Neuronal stem cell (in vitro differentiated cells): ENCODE results near the gene ITPK1.

Experiments used
- DNase-seq: peaks from one replicate; pipeline ENCODE4 v3.0.0-alpha.2; 2013; ENCODE audit warnings: low spot score
- H2AFZ ChIP-seq: one replicate; pipeline ENCODE4 v1.6.1; 2013; ENCODE audit warnings: mild to moderate bottlenecking, low read length, inconsistent platforms
- H2AK5ac ChIP-seq: 2 replicates; pipeline ENCODE4 v1.6.1; 2013; ENCODE audit warnings: low read depth, mild to moderate bottlenecking, inconsistent platforms, low read length, moderate library complexity, mixed read lengths
- H2BK120ac ChIP-seq: 2 replicates; pipeline ENCODE4 v1.6.1; 2013; ENCODE audit warnings: low read depth, mild to moderate bottlenecking, inconsistent platforms, low read length, moderate library complexity, mixed read lengths
- H2BK12ac ChIP-seq: one replicate; pipeline ENCODE4 v1.6.1; 2013; ENCODE audit warnings: low read length, inconsistent platforms
- H2BK15ac ChIP-seq: 2 replicates; pipeline ENCODE4 v1.6.1; 2013; ENCODE audit warnings: mild to moderate bottlenecking, low read length, inconsistent platforms, mixed read lengths
- H2BK5ac ChIP-seq: one replicate; pipeline ENCODE4 v1.6.1; 2013; ENCODE audit warnings: inconsistent platforms, mild to moderate bottlenecking, low read length, moderate library complexity
- H3K14ac ChIP-seq: one replicate; pipeline ENCODE4 v1.6.1; 2013; ENCODE audit warnings: low read length, inconsistent platforms
- H3K18ac ChIP-seq: 2 replicates; pipeline ENCODE4 v1.6.1; 2013; ENCODE audit warnings: low read length, inconsistent platforms
- H3K23ac ChIP-seq: 2 replicates; pipeline ENCODE4 v1.6.1; 2013; ENCODE audit warnings: low read depth, mild to moderate bottlenecking, mixed read lengths, low read length, inconsistent platforms; ENCODE audit not compliant: poor library complexity
- H3K27ac ChIP-seq: replicated peaks from 3 replicates; pipeline ENCODE4 v1.5.1; 2013; ENCODE audit warnings: low read length, inconsistent platforms
- H3K27me3 ChIP-seq, 3 experiments: 2 replicates each; pipeline ENCODE4 v1.6.1; 2013; ENCODE audit warnings: low read length in 3 of 3, mild to moderate bottlenecking in 2 of 3, inconsistent platforms in 1 of 3, low read depth in 1 of 3, mixed read lengths in 1 of 3, moderate library complexity in 1 of 3; ENCODE audit not compliant: control insufficient read depth in 3 of 3, insufficient read depth in 3 of 3
- H3K36me3 ChIP-seq, 2 donors: replicated peaks in 1 of 2; 2 replicates each; pipeline ENCODE4 v1.6.1; 2013; ENCODE audit warnings: low read length in 2 of 2; ENCODE audit not compliant: control insufficient read depth in 2 of 2, insufficient read depth in 2 of 2
- H3K4ac ChIP-seq: 2 replicates; pipeline ENCODE4 v1.6.1; 2013; ENCODE audit warnings: inconsistent platforms, mild to moderate bottlenecking, low read length, moderate library complexity
- H3K4me1 ChIP-seq, 2 donors: 1 replicate in 1 of 2; 2 replicates in 1 of 2; pipeline ENCODE4 v1.6.1; 2013; ENCODE audit warnings: low read length in 2 of 2, low read depth in 1 of 2; ENCODE audit not compliant: control insufficient read depth in 2 of 2, insufficient read depth in 1 of 2
- H3K4me2 ChIP-seq: one replicate; pipeline ENCODE4 v1.6.1; 2013; ENCODE audit warnings: mild to moderate bottlenecking, low read length, inconsistent platforms; ENCODE audit not compliant: insufficient read depth, poor library complexity, severe bottlenecking
- H3K4me3 ChIP-seq, 2 donors: 2 replicates each; pipeline ENCODE4 v1.5.1; 2013; ENCODE audit warnings: low read length in 2 of 2, mild to moderate bottlenecking in 2 of 2, inconsistent platforms in 1 of 2, moderate library complexity in 1 of 2
- H3K79me1 ChIP-seq: one replicate; pipeline ENCODE4 v1.6.1; 2013; ENCODE audit warnings: low read depth, mild to moderate bottlenecking, inconsistent platforms, low read length, moderate library complexity
- H3K9ac ChIP-seq: one replicate; pipeline ENCODE4 v1.6.1; 2013; ENCODE audit warnings: mild to moderate bottlenecking, low read depth, low read length, inconsistent platforms; ENCODE audit not compliant: poor library complexity
- H3K9me3 ChIP-seq, 2 donors: replicated peaks in 1 of 2; 2 replicates each; pipeline versions ENCODE3 to v1.6.1; 2013; ENCODE audit warnings: low read length in 2 of 2, mild to moderate bottlenecking in 2 of 2, inconsistent platforms in 1 of 2, low read depth in 1 of 2, mixed read lengths in 1 of 2, moderate library complexity in 1 of 2; ENCODE audit not compliant: control insufficient read depth in 2 of 2, insufficient read depth in 1 of 2
- H4K8ac ChIP-seq: one replicate; pipeline ENCODE4 v1.6.1; 2013; ENCODE audit warnings: low read depth, mild to moderate bottlenecking, inconsistent platforms, low read length, moderate library complexity
- H4K91ac ChIP-seq: one replicate; pipeline ENCODE4 v1.6.1; 2013; ENCODE audit warnings: low read length, low read depth, mild to moderate bottlenecking, inconsistent platforms; ENCODE audit not compliant: poor library complexity
- WGBS, 2 donors: extraction: QIAGEN DNeasy Blood & Tissue Kit; methylation state at CpG; one replicate each; pipeline ENCODE4 v1.1.7; 2013; ENCODE audit warnings: missing lambda C conversion rate in 2 of 2, mixed read lengths in 1 of 2; ENCODE audit not compliant: insufficient read length in 2 of 2, insufficient replicate concordance in 1 of 2; ENCODE audit errors: extremely low coverage in 2 of 2; 5-methylcytosine and 5-hydroxymethylcytosine counted together

The ITPK1 gene

DNA sequence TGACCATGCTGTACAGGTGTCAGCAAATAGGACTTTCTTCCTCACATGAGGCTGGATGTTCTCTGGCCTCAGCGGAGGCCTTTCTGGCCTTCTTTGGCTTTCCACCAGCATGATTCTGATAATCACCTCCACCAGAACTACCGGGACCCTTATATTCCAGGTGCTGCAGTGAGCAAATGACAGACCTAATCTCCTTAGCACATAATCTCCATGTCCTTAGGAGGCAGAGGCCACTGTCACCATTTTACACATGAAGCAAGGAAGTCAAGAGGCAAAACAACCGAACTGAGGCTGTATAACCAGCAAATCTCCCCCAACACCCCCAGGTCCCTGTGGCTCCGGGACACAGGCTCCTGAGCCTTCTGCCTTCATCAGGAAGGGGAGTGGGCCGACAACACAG, 91.2 kb downstream of the ITPK1 start:
- no peak overlapping the region for H3K27ac ChIP-seq
- H3K4ac ChIP-seq: no peak overlapping the region

DNA sequence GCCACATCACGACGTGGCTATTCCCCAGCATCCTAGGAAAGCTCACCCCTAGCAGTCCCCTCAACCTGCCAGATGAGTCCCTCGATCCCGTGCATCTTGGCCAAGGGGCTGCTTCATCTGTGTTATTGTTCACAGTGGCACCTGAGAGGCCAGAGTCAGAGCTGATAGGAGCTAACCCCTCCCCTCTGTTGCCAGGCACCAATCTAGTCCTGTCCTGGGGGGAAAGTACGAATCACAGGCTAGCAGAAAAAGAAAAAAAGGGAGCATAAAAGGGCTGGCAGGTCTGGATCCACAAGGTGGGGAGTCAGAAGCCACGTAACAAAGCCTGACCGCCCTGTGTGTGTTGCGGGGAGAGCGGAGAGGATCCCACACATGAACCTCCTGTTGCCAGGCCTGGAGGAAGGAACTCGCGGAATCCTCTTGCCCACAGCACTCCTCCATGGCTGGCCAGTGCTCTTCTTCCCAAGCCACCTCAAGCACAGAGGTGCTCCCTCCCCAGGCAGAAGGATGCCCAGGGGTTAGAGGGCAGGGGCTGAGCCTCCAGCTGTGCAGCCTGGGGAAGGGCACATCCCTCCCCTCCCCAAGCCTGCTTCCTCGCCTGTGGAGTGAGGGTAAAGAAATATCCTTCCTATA, 91.8 kb downstream of the ITPK1 start:
- Histone ChIP-seq H3K23ac (peak overlapping the region; percentile 37), H4K8ac (no peak overlapping the region), H2BK15ac (peak overlapping the region; percentile 25), H3K4me2 (no peak overlapping the region), H3K14ac (no peak overlapping the region), H4K91ac (peak overlapping the region; percentile 57), H3K18ac (peak overlapping the region; percentile 86), H2AFZ (no peak overlapping the region), H3K36me3 (no peaks in the 10 kb centered on the region), H3K9me3 (no peaks in the 10 kb centered on the region), H3K9ac (peak overlapping the region; percentile 39), H2BK5ac (no peak overlapping the region), H3K4ac (no peak overlapping the region), H3K4me1 (peaks cover 16 to 18% of the 10 kb centered on the region in 2 donors), H2AK5ac (peak overlapping the region; percentile 94), H3K27me3 (no peaks in the 10 kb centered on the region), H3K79me1 (peaks cover 10% of the 10 kb centered on the region), H2BK12ac (peak overlapping the region; percentile 86), H3K27ac (no peak overlapping the region), H2BK120ac (peak overlapping the region; percentile 10), H3K4me3 (no peak overlapping the region)
- DNase-seq: no peak
- WGBS, 2 donors: no CpG with 5 or more reads among the region's 12 CpGs

More for the DNA sequence above, 91.2 kb downstream of the ITPK1 start:
- Histone ChIP-seq H3K36me3 (no peaks in the 10 kb centered on the region), H3K4me2 (no peak overlapping the region), H2AFZ (no peak overlapping the region), H3K9me3 (no peaks in the 10 kb centered on the region), H3K79me1 (peaks cover 7% of the 10 kb centered on the region), H4K8ac (no peak overlapping the region), H2AK5ac (peak overlapping the region; percentile 94), H2BK12ac (no peak overlapping the region), H3K23ac (peak overlapping the region; percentile 37), H3K4me1 (peaks cover 16 to 17% of the 10 kb centered on the region in 2 donors), H3K27me3 (no peaks in the 10 kb centered on the region), H3K14ac (no peak overlapping the region), H3K4me3 (no peak overlapping the region), H2BK120ac (peak overlapping the region; percentile 35), H2BK5ac (no peak overlapping the region), H3K9ac (no peak overlapping the region), H2BK15ac (peak overlapping the region; percentile 25), H4K91ac (no peak overlapping the region), H3K18ac (peak overlapping the region; percentile 86)
- no peak for DNase-seq
- WGBS, 2 donors: no CpG with 5 or more reads among the region's 5 CpGs

DNA sequence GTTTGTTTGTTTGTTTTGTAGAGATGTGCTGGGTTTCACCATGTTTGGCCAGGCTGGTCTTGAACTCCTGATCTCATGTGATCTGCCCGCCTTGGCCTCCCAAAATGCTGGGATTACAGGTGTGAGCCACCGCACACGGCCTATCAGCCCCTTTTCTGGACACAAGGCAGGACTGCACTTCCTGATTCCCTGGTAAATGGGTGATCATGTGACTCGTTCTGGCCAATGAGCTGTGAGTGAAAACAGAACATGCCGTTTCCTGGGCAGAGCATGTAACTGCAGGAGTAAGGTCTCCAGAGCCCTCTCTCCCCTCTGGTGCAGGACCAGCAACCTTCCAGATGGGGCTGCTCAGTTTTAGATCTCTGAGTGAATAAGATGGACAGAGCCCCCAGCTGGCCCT, 92.7 kb downstream of the ITPK1 start:
- no peak overlapping the region for H2BK120ac ChIP-seq
- H4K8ac ChIP-seq: no peak overlapping the region
- no peak overlapping the region for H4K91ac ChIP-seq
- no peak overlapping the region for H3K23ac ChIP-seq
- no peaks in the 10 kb centered on the region for H3K9me3 ChIP-seq
- no peak overlapping the region for H3K4me3 ChIP-seq
- no peaks in the 10 kb centered on the region for H3K27me3 ChIP-seq
- no peak overlapping the region for H2AK5ac ChIP-seq
- WGBS, 2 donors: no CpG with 5 or more reads among the region's 5 CpGs
- H3K4me1 ChIP-seq: peaks cover 16 to 21% of the 10 kb centered on the region in 2 donors
- H2AFZ ChIP-seq: no peak overlapping the region
- H3K14ac ChIP-seq: no peak overlapping the region
- no peak overlapping the region for H3K9ac ChIP-seq
- no peak overlapping the region for H3K4ac ChIP-seq
- no peak overlapping the region for H2BK12ac ChIP-seq
- peaks cover 5% of the 10 kb centered on the region for H3K79me1 ChIP-seq
- no peaks in the 10 kb centered on the region for H3K36me3 ChIP-seq
- H2BK5ac ChIP-seq: no peak overlapping the region
- peak overlapping the region; percentile 11 for H3K18ac ChIP-seq
- H2BK15ac ChIP-seq: no peak overlapping the region
- H3K27ac ChIP-seq: no peak overlapping the region
- H3K4me2 ChIP-seq: no peak overlapping the region
- no peak for DNase-seq

DNA sequence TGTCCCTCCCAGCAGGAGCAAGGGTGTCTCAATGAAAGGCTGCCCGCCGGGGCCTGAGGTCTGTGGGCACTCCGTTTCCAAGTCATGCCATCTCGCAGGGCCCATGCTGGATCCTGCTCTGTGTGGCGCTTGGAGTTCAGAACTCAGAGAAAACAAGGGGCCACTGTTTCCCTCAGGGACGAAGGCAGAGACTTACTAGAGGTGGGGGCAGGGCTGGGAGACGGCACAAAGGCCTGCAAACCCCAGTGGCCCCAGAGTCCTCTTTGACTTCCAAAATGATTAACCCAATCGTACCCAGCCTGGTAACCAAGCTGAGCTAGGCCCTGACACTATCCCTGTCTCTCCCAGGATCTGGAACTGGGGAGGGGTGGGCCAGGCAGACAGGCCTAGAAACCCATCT, 95.8 kb downstream of the ITPK1 start:
- Histone ChIP-seq H4K91ac (peak overlapping the region; percentile 96), H2BK15ac (no peak overlapping the region), H3K79me1 (peaks cover 5% of the 10 kb centered on the region), H2AFZ (peak overlapping the region; percentile 46), H3K9ac (no peak overlapping the region), H2AK5ac (peak overlapping the region; percentile 76), H3K36me3 (no peaks in the 10 kb centered on the region), H3K9me3 (no peaks in the 10 kb centered on the region), H3K27ac (no peak overlapping the region), H3K4ac (no peak overlapping the region), H3K4me2 (no peak overlapping the region), H3K4me1 (peaks cover 21% of the 10 kb centered on the region in 2 donors), H2BK120ac (no peak overlapping the region), H3K23ac (no peak overlapping the region), H2BK12ac (no peak overlapping the region), H3K4me3 (no peak overlapping the region), H3K14ac (no peak overlapping the region), H4K8ac (no peak overlapping the region), H3K18ac (peak overlapping the region; percentile 92), H2BK5ac (peak overlapping the region; percentile 69), H3K27me3 (no peaks in the 10 kb centered on the region)
- no peak for DNase-seq
- WGBS, 2 donors: no CpG with 5 or more reads among the region's 8 CpGs
